H7 (cell line): ENCODE measurements around the gene CMTM8. TPM values are rescaled to one million over a fixed set of nuclear protein-coding genes. Genes with fewer than 3 reads are reported as not detected.
"Not testable (repeated sequence)": the region's sequence is repeated elsewhere in the genome, so short reads cannot be mapped to it uniquely, and the experiment has no call there.

Experiments
- DNase-seq: peaks from one replicate; pipeline ENCODE4 v3.0.0; 2012
- H3K27me3 ChIP-seq: 2 replicates; pipeline ENCODE4 v1.6.0; 2011; ENCODE audit warnings: mild to moderate bottlenecking, low read length; ENCODE audit not compliant: control insufficient read depth, insufficient read depth
- H3K36me3 ChIP-seq: replicated peaks from 2 replicates; pipeline ENCODE4 v1.5.1; 2011; ENCODE audit warnings: low read length; ENCODE audit not compliant: control insufficient read depth, insufficient read depth
- H3K4me3 ChIP-seq: 2 replicates; pipeline ENCODE4 v1.5.1; 2011; ENCODE audit warnings: low read depth, mild to moderate bottlenecking, control low read depth, low read length, moderate library complexity; ENCODE audit not compliant: insufficient read depth
- total RNA-seq: library from RNA; depleted of rRNA; stranded (reverse); fragments of >200 nt; shearing (Covaris generic); gene quantifications from 2 replicates; pipeline ENCODE4 v1.2.3, GENCODE V29; 2014

CMTM8 gene
- total RNA-seq, 1 experiment from 2014 or later = 1.7 TPM

GRCh38 chr3:32371461-32372212 lies 133.2 kb downstream of the CMTM8 start:
- no peaks in the 10 kb centered on the region for H3K27me3 ChIP-seq
- no peaks in the 10 kb centered on the region for H3K36me3 ChIP-seq
- H3K4me3 ChIP-seq = no peak overlapping the region
- DNase-seq = no peak

GRCh38 chr3:32372213-32372490 lies 133.7 kb downstream of the CMTM8 start:
- no peaks in the 10 kb centered on the region for H3K36me3 ChIP-seq
- no peaks in the 10 kb centered on the region for H3K27me3 ChIP-seq
- no peak overlapping the region for H3K4me3 ChIP-seq
- no peak for DNase-seq

DNA sequence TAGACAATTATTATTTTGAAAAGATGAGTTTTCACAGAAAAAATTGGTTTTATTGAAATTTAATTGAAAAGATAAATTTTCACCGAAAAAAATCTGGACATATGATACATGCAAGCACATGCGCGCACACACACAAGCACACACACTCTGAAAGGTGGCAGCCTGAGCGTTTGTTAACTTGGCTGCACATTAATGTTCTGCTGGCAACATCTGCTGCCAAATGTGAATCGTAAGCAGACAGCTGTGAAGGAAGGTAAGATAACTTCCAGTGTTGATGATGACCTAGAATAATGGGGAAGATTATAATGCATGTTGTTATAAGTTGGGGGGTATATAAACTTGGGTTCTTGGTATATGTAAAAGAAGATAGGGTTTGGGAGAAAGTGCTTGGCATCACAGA lies 134.8 kb downstream of the CMTM8 start:
- Histone ChIP-seq H3K27me3 (no peaks in the 10 kb centered on the region), H3K4me3 (no peak overlapping the region), H3K36me3 (no peaks in the 10 kb centered on the region)
- DNase-seq = no peak

GRCh38 chr3:32373844-32374243 lies 135.4 kb downstream of the CMTM8 start:
- no peaks in the 10 kb centered on the region for H3K36me3 ChIP-seq
- no peaks in the 10 kb centered on the region for H3K27me3 ChIP-seq
- peak; percentile 20 for DNase-seq
- no peak overlapping the region for H3K4me3 ChIP-seq

- Histone ChIP-seq H3K4me3 (no peak overlapping the region), H3K36me3 (no peaks in the 10 kb centered on the region)
Measured at GRCh38 chr3:32374788-32375595, 136.5 kb downstream of the CMTM8 start.

GRCh38 chr3:32375596-32375930 lies 137.1 kb downstream of the CMTM8 start:
- no peaks in the 10 kb centered on the region for H3K36me3 ChIP-seq
- DNase-seq = no peak
- H3K4me3 ChIP-seq = no peak overlapping the region
- H3K27me3 ChIP-seq = no peaks in the 10 kb centered on the region

More at GRCh38 chr3:32374788-32375595, 136.5 kb downstream of the CMTM8 start:
- peak; percentile 57 for DNase-seq
- no peaks in the 10 kb centered on the region for H3K27me3 ChIP-seq

DNA sequence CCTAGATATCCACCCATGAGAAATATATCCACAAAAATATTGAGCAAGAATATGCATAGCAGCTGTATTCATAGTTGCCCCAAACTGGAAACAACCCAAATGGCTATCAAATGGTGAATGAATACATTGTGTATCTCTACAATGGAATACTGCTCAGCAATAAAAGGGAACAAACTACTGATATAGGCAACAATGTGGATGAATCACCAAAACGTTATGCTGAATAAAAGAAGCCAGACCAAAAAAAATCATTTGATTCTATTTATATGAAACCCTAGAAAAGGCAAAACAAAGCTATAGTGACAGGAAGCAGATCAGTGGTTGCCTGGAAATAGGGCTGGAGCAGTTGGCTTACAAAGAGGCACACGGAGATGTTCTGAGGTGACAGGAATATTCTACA lies 137.6 kb downstream of the CMTM8 start:
- H3K36me3 ChIP-seq = no peaks in the 10 kb centered on the region

GRCh38 chr3:32379831-32380500 lies 141.5 kb downstream of the CMTM8 start:
- no peaks in the 10 kb centered on the region for H3K36me3 ChIP-seq
- DNase-seq = no peak
- no peak overlapping the region for H3K4me3 ChIP-seq
- H3K27me3 ChIP-seq = no peaks in the 10 kb centered on the region

More for the DNA sequence above, 137.6 kb downstream of the CMTM8 start:
- no peaks in the 10 kb centered on the region for H3K27me3 ChIP-seq
- no peak for DNase-seq
- no peak overlapping the region for H3K4me3 ChIP-seq

DNA sequence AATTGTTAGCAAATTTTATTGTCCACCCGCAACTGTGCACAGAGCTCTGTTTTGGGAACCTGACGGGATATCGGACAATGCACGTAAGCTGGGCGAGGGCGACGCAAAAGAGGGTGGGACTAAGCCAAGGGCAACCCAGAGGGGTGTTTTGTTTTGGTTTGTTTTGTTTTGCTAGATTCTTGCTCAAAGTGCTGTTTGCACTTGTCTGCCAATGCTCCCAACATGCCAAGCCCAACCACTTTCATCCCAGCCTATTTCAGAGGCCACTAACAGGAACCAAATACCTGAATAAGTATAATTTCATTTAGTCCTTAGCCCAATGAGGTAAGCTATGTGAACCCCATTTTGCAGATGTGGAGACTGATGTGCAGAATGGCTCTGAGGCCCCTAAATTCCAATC lies 143.4 kb downstream of the CMTM8 start:
- Histone ChIP-seq H3K27me3 (no peaks in the 10 kb centered on the region), H3K4me3 (no peak overlapping the region), H3K36me3 (no peaks in the 10 kb centered on the region)
- DNase-seq = no peak

DNA sequence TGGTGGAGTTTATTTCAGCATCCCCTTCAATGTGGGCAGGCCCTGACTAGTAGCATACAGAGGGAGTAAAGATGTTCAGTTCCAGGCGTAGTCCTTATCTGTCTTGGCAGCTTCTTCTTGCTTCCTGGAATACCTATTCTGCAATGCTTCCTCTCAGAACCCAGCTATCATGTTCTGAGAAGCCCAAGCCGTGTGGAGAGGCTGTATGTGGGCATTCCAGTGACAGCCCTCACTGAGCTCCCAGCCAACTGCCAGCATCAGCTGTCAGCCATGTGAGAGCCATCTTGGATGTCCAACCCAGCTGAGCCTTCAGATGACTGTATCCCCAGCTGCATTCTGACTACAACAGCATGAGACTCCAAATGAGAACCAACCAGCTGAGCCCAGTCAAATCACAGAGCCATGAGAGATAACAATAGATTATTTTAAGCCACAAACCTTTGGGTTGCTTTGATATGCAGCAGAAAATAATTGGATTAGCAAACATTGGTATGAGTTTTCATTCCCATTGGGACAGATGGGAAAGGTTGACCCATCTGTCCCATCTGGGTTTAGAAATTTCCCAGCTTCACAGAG lies 144.7 kb downstream of the CMTM8 start:
- H3K4me3 ChIP-seq = no peak overlapping the region
- DNase-seq = no peak
- no peaks in the 10 kb centered on the region for H3K36me3 ChIP-seq
- H3K27me3 ChIP-seq = no peaks in the 10 kb centered on the region

DNA sequence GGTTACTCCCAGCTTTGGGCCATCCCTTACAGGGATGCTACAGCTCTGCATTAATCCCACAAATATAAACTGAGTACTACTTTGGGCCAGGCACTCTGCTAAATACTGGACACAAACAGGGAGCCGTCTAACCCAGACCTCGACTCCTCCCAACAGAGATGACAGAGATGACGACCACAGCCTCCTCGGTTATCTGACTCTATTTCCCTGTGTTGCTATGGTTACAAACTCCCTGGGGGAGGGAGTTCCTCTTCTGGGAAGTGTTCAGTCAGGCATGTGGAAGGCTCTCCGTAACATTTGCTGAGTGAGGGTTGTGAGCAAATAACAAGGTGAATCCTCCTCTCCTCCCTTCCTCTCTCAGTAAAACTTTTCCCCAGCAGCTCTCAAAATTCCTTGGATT lies 146.5 kb downstream of the CMTM8 start:
- H3K27me3 ChIP-seq = no peaks in the 10 kb centered on the region
- H3K4me3 ChIP-seq = no peak overlapping the region
- no peaks in the 10 kb centered on the region for H3K36me3 ChIP-seq
- no peak for DNase-seq

DNA sequence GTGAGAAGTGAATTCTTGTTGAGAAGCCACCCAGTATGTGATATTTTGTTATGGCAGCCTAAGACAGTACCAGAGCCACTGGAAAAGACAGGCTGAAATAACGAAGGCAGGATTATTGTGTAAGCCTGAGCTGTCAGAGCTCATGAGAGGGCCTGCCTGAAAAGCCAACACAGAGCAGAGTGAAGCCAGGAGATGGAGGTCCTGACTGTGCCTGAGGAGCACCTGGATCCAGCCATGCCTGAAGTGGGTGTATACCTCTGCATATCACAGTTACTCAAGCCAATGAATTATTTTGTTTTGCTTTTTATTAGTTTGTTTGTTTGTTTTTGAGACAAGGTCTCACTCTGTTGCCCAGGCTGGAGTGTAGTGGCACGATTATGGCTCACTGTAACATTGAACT lies 149.0 kb downstream of the CMTM8 start:
- Histone ChIP-seq H3K27me3 (peaks cover 12% of the 10 kb centered on the region), H3K36me3 (no peaks in the 10 kb centered on the region), H3K4me3 (no peak overlapping the region)
- no peak for DNase-seq

DNA sequence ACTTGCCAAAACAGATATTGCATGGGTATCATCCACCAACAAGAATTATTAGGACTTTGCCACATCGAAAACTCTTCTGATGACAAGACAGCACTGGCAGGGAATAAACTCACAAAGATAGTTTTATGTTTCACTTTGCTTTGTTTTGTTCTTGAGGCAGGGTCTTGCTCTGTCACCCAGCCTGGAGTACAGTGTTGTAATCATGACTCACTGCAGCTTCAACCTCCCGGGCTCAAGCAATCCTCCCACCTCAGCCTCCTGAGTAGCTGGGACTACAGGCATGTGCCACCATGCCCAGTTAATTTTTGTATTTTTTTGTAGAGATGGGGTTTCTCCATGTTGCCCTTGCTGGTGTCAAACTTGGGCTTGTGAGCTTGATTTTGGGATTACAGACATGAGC lies 151.1 kb downstream of the CMTM8 start:
- not testable (repeated sequence) for H3K36me3 ChIP-seq, DNase-seq, H3K4me3 ChIP-seq
- H3K27me3 ChIP-seq = peaks cover 16% of the 10 kb centered on the region

- H3K36me3 ChIP-seq = no peaks in the 10 kb centered on the region
- DNase-seq = peak; percentile 88
Measured at GRCh38 chr3:32391643-32392535, 153.4 kb downstream of the CMTM8 start, which contains the start of gene CMTM7. Gene CMTM7 (plus strand): TSS chr3:32391853. CDS start chr3:32391907, 54 bp downstream.

More at GRCh38 chr3:32391643-32392535, 153.4 kb downstream of the CMTM8 start, which contains the start of gene CMTM7:
- H3K27me3 ChIP-seq = peaks cover 16% of the 10 kb centered on the region
- peak within 1 kb of the TSS; percentile 82 for H3K4me3 ChIP-seq
